ENCODE data around the gene INHBB. TPM values are rescaled to one million over a fixed set of nuclear protein-coding genes. Genes with fewer than 3 reads are reported as not detected.

INHBB gene
- total RNA-seq, 1 experiment from 2014 or later = 223 TPM

DNA sequence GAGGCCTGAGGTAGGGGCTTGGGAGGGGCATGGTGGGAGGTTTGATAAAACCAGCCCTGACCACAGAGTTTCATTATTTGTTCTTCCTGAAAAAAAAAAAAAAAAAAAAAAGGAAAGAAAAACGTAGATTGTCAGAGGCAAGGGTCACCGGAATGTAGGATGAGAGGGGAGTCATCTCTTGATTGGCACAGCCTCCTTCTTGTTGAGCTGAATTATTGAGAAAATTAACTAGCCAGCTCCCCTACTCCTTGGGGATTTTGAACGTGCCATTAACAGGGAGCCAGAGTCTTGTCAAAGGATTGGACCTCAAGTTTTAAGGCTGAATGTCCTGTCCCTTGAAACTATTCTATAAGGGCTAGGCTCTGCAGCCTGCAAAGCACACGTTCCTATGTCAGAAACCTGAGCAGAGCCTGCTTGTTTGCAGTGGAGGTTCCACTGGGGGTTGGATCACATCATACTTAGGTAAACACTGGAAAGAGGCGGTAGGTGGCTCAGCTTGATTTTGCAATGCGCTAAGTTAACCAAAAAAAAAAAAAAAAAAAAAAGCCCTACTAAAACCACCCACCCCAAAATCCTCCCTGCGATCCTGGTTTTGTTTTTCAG is 2.3 kb downstream of the INHBB start:
- H3K9me2 ChIP-seq (replicated peaks; ENCODE audit: low read length) = no peaks in the 10 kb centered on the region
- no peak overlapping the region for H2AFZ ChIP-seq (ENCODE audit: low read length)
- ATAC-seq (0 out of 2 replicates have a peak, but pooled peaks have one; percentile 8), DNase-seq (peak; percentile 85)
- intact Hi-C loops (cut with micrococcal nuclease) = loop anchor here (1.0 kb wide), 1 partner anchor 50 kb away; no protein-coding TSS in a partner anchor
- H3K9ac ChIP-seq (ENCODE audit: low read length) = peak overlapping the region; percentile 85
- ChIA-PET CTCF (interaction anchor here (0.7 kb wide), 1 partner anchor 160 kb away, joined by 3 read pairs; no protein-coding TSS in a partner anchor), POLR2A (ENCODE audit: unreplicated experiment) (interaction anchor here (0.6 to 1.0 kb wide), 2 partner anchors 49 to 727 kb away, joined by 4 to 17 read pairs; no protein-coding TSS in a partner anchor)
- H3K9me3 ChIP-seq (ENCODE audit: low read length) = no peaks in the 10 kb centered on the region
- peaks cover 51% of the 10 kb centered on the region for H4K20me1 ChIP-seq (ENCODE audit: low read length)
- peaks cover 55% of the 10 kb centered on the region for H3K36me3 ChIP-seq (ENCODE audit: low read depth, low read length)
- peak overlapping the region; percentile 68 for H3K27ac ChIP-seq (ENCODE audit: low read length)
- H3K4me3 ChIP-seq (ENCODE audit: low read length) = peak overlapping the region; percentile 90
- peaks cover 46% of the 10 kb centered on the region for H3K4me1 ChIP-seq (ENCODE audit: insufficient read depth, low read length)
- TSS peak; percentile 88 for BruUV-seq (replicated peaks)
- H3K27me3 ChIP-seq (ENCODE audit: low read length) = no peaks in the 10 kb centered on the region
- H3K4me2 ChIP-seq (ENCODE audit: low read length) = peak overlapping the region; percentile 86
- peaks cover 8% of the 10 kb centered on the region for H3F3A ChIP-seq (ENCODE audit: low read length, unreplicated experiment)
- no peak for TF ChIP-seq EZH2 (IDR thresholded peaks at IDR 0.05; ENCODE audit: low read length, unreplicated experiment)
- no peak for TF ChIP-seq CTCF (conservative IDR thresholded peaks at IDR 0.05; ENCODE audit: low read depth, low read length)
- TF ChIP-seq EZH2phosphoT487 (IDR thresholded peaks at IDR 0.05; ENCODE audit: borderline replicate concordance, low read length) = no peak
- H3K79me2 ChIP-seq (ENCODE audit: low read length) = peaks cover 91% of the 10 kb centered on the region

DNA sequence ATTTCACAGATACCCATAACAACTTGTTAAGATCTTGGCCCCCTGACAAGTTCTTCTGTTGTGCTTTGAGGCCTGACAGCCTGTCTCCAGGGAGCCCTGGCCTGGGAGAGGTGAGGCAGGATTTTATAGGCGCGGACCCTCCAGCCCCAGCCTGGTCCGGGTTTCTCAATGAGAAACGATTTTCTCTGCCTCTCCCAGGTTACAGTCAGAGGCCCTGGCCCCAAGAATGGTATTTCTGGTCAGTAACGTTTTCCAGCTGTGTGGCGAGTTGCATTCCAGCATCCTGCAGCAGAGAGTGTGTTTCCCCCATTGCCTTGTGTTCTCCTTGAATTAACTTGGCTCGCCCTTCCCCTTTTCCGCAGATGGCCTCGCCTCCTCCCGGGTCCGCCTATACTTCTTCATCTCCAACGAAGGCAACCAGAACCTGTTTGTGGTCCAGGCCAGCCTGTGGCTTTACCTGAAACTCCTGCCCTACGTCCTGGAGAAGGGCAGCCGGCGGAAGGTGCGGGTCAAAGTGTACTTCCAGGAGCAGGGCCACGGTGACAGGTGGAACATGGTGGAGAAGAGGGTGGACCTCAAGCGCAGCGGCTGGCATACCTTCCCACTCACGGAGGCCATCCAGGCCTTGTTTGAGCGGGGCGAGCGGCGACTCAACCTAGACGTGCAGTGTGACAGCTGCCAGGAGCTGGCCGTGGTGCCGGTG is 3.0 kb downstream of the INHBB start:
- H3K9ac ChIP-seq (ENCODE audit: low read length) = peak overlapping the region; percentile 85
- POLR2A ChIA-PET (ENCODE audit: unreplicated experiment) = interaction anchor here (0.6 kb wide), 1 partner anchor 727 kb away, joined by 17 read pairs; no protein-coding TSS in a partner anchor
- ATAC-seq (no peak), DNase-seq (no peak)
- peak overlapping the region; percentile 90 for H3K4me3 ChIP-seq (ENCODE audit: low read length)
- no peak for TF ChIP-seq EZH2 (IDR thresholded peaks at IDR 0.05; ENCODE audit: low read length, unreplicated experiment)
- no peak for TF ChIP-seq EZH2phosphoT487 (IDR thresholded peaks at IDR 0.05; ENCODE audit: borderline replicate concordance, low read length)
- no peak for TF ChIP-seq CTCF (conservative IDR thresholded peaks at IDR 0.05; ENCODE audit: low read depth, low read length)
- peak overlapping the region; percentile 86 for H3K4me2 ChIP-seq (ENCODE audit: low read length)
- no peaks in the 10 kb centered on the region for H3K9me3 ChIP-seq (ENCODE audit: low read length)
- peaks cover 8% of the 10 kb centered on the region for H3F3A ChIP-seq (ENCODE audit: low read length, unreplicated experiment)
- H3K27me3 ChIP-seq (ENCODE audit: low read length) = no peaks in the 10 kb centered on the region
- H3K36me3 ChIP-seq (ENCODE audit: low read depth, low read length) = peaks cover 55% of the 10 kb centered on the region
- H4K20me1 ChIP-seq (ENCODE audit: low read length) = peaks cover 51% of the 10 kb centered on the region
- CTCF ChIA-PET = interaction anchor here (0.7 kb wide), 1 partner anchor 160 kb away, joined by 3 read pairs; no protein-coding TSS in a partner anchor
- H2AFZ ChIP-seq (ENCODE audit: low read length) = no peak overlapping the region
- H3K4me1 ChIP-seq (ENCODE audit: insufficient read depth, low read length) = peaks cover 46% of the 10 kb centered on the region
- H3K79me2 ChIP-seq (ENCODE audit: low read length) = peaks cover 91% of the 10 kb centered on the region
- H3K27ac ChIP-seq (ENCODE audit: low read length) = peak overlapping the region; percentile 68
- intact Hi-C loops (cut with micrococcal nuclease) = loop anchor here (1.0 kb wide), 1 partner anchor 49 kb away; no protein-coding TSS in a partner anchor
- no TSS peak for BruUV-seq (replicated peaks)
- no peaks in the 10 kb centered on the region for H3K9me2 ChIP-seq (replicated peaks; ENCODE audit: low read length)
